Measurements from ENCODE around the gene CROCC. TPM values are rescaled to one million over a fixed set of nuclear protein-coding genes. Genes with fewer than 3 reads are reported as not detected.

The CROCC gene
- total and polyA plus RNA-seq, 9 of the 15 experiments (the other 6 are each of a cell fraction or from before 2014, with no cell fraction given): 0.17 to 15.4 (median 7.6) TPM

DNA sequence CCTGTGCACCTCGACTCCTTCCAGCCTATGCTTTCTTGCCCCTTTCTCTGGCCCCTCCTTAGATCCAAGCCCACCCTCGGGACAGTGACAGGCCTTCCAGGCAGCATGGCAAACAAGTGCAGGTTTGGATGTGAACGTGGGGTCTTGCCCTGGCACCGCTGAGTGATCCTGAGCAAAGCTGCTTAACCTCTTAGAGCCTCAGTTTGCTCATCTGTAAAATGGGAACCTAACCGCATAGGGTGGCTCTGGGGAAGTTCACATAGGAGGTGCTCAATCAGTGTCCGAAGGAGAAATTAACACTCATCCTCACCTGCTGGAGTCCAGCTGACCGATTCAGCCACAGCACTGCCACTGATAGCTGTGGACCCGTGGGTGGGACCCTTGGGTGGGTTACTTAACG, 51.5 kb downstream of the CROCC start:
- TF ChIP-seq ADNP (tag; IDR thresholded peaks at IDR 0.05): peak; percentile 67
- TF ChIP-seq FUS (optimal IDR thresholded peaks at IDR 0.05; ENCODE audit: low read depth, low read length): no peak
- peak; percentile 70 to 87; a peak in 3 of 4 replicates for TF ChIP-seq KDM1A (IDR thresholded peaks at IDR 0.05)
- TF ChIP-seq BCOR (IDR thresholded peaks at IDR 0.05): peak; percentile 92
- no peak for TF ChIP-seq TFAM (CRISPR knock-in tag; conservative IDR thresholded peaks at IDR 0.05)
- TF ChIP-seq ZC3H8 (IDR thresholded peaks at IDR 0.05): no peak
- TF ChIP-seq NR2F6 (CRISPR knock-in tag; IDR thresholded peaks at IDR 0.05): no peak
- TF ChIP-seq, protein P1, sequence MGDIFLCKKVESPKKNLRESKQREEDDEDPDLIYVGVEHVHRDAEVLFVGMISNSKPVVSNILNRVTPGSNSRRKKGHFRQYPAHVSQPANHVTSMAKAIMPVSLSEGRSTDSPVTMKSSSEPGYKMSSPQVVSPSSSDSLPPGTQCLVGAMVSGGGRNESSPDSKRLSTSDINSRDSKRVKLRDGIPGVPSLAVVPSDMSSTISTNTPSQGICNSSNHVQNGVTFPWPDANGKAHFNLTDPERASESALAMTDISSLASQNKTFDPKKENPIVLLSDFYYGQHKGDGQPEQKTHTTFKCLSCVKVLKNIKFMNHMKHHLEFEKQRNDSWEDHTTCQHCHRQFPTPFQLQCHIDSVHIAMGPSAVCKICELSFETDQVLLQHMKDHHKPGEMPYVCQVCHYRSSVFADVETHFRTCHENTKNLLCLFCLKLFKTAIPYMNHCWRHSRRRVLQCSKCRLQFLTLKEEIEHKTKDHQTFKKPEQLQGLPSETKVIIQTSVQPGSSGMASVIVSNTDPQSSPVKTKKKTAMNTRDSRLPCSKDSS (IDR thresholded peaks at IDR 0.05; ENCODE audit: low read depth, partially characterized antibody): no peak
- peak; percentile 69; the same call in 1 of the 2 replicates for TF ChIP-seq HDAC2 (IDR thresholded peaks at IDR 0.05)
- no peak for TF ChIP-seq HOXB6 (CRISPR knock-in tag; IDR thresholded peaks at IDR 0.05; ENCODE audit: borderline replicate concordance)
- TF ChIP-seq ZBTB7A (IDR thresholded peaks at IDR 0.05; ENCODE audit: borderline replicate concordance, control insufficient read depth, low read depth, low read length): 0 out of 2 replicates have a peak, but pooled peaks have one; percentile 8
- TF ChIP-seq HLTF (IDR thresholded peaks at IDR 0.05): no peak
- no peak for TF ChIP-seq GABPB1 (CRISPR knock-in tag; IDR thresholded peaks at IDR 0.05)
- TF ChIP-seq CHD4 (IDR thresholded peaks at IDR 0.05; ENCODE audit: insufficient read depth, insufficient replicate concordance, low read depth, low read length, poor library complexity, severe bottlenecking): peak; percentile 76
- TF ChIP-seq DACH1 (IDR thresholded peaks at IDR 0.05; ENCODE audit: partially characterized antibody): no peak
- TF ChIP-seq MTA1 (IDR thresholded peaks at IDR 0.05; ENCODE audit: borderline replicate concordance): no peak
- 0 out of 4 replicates have a peak, but pooled peaks of 1 of the 2 experiments have one; percentile 18 for TF ChIP-seq HDAC1 (IDR thresholded peaks at IDR 0.05)
- TF ChIP-seq NFATC3 (IDR thresholded peaks at IDR 0.05): no peak
- TF ChIP-seq CBX1 (IDR thresholded peaks at IDR 0.05; ENCODE audit: low read depth): no peak
- TF ChIP-seq SMARCA5 (IDR thresholded peaks at IDR 0.05): peak; percentile 91
- TF ChIP-seq ESRRA (IDR thresholded peaks at IDR 0.05; ENCODE audit: borderline replicate concordance, low read depth): peak; percentile 13; the same call in 1 of the 2 replicates
- no peak for TF ChIP-seq SOX6 (IDR thresholded peaks at IDR 0.05)
- TF ChIP-seq RBM25 (IDR thresholded peaks at IDR 0.05; ENCODE audit: low read depth, low read length, severe bottlenecking): peak; percentile 96
- no peak for TF ChIP-seq ZNF668 (CRISPR knock-in tag; IDR thresholded peaks at IDR 0.05)
- peak in 1 of 2 experiments; percentile 49; a peak in 1 of 4 replicates for TF ChIP-seq RCOR1 (IDR thresholded peaks at IDR 0.05; ENCODE audit: borderline replicate concordance in 1 of 2, low read depth in 2 of 2, low read length in 2 of 2)
- Histone ChIP-seq H3K79me2 (ENCODE audit: control insufficient read depth, insufficient read depth, low read length) (no peaks in the 10 kb centered on the region), H3K9me3 (replicated peaks; ENCODE audit: control insufficient read depth, insufficient read depth, low read depth, low read length) (no peaks in the 10 kb centered on the region), H3K27me3 (ENCODE audit: control insufficient read depth in 2 of 2, insufficient read depth in 2 of 2, low read length in 2 of 2) (peaks cover 25 to 43% of the 10 kb centered on the region in 2 experiments), H3K9ac (ENCODE audit: insufficient read depth in 1 of 2, low read depth in 2 of 2, low read length in 2 of 2) (no peak overlapping the region), H4K20me1 (replicated peaks; ENCODE audit: control insufficient read depth, insufficient read depth, low read length) (peaks cover 15% of the 10 kb centered on the region), H2AFZ (ENCODE audit: low read depth, low read length) (no peak overlapping the region), H3K27ac (ENCODE audit: extremely low read depth, low read depth, low read length) (no peak overlapping the region), H3K4me1 (replicated peaks in 1 of 2; ENCODE audit: control insufficient read depth in 2 of 2, insufficient read depth in 2 of 2, low read length in 2 of 2) (peaks cover 0 to 49% of the 10 kb centered on the region in 2 experiments; a peak in 2 of 5 replicates), H3K4me2 (ENCODE audit: insufficient read depth, low read length) (no peak overlapping the region), H3K4me3 (no peak overlapping the region), H3K9me1 (ENCODE audit: control insufficient read depth, insufficient read depth, low read length) (no peaks in the 10 kb centered on the region), H3K36me3 (ENCODE audit: control insufficient read depth, insufficient read depth, low read length) (no peaks in the 10 kb centered on the region)
- peak; percentile 29 for FAIRE-seq
- 24% methylated on average over 9 of the region's 9 CpGs for WGBS (ENCODE audit: insufficient coverage, low coverage, missing lambda C conversion rate)
- CTCF ChIA-PET (ENCODE audit: low intra/inter-chr PET ratio): no interaction called here
- ATAC-seq: no peak
- no peak for DNase-seq (ENCODE audit: extremely low read depth in 1 of 4, low spot score in 3 of 4)
- in situ Hi-C loops (cut with MboI): no loop called here
- POLR2A ChIA-PET: interaction anchor here (1.7 kb wide), 1 partner anchor 12 kb away, joined by 4 read pairs; no protein-coding TSS in a partner anchor
- intact Hi-C loops (cut with micrococcal nuclease): no loop called here
- BruUV-seq (replicated peaks): no TSS peak
